K562 (cell line): ENCODE measurements around the gene DNAH9. TPM values are rescaled to one million over a fixed set of nuclear protein-coding genes. Genes with fewer than 3 reads are reported as not detected.
A peak's percentile ranks its signal among the peaks of the same experiment; 100 is the strongest.

Experiments
- ATAC-seq: fragments of 200-7000 bp; cut with Tn5 transposase; 3 replicates; pipeline ENCODE4 v1.9.1; 2020; ENCODE audit warnings: moderate library complexity
- BruUV-seq: library from RNA; stranded (reverse); fragments of 400-500 nt; replicated peaks from 2 replicates; lab custom pipeline; 2021; lab: Mats Ljungman, UMichigan
- CTCF ChIA-PET: fragments of 300-600 bp; formaldehyde crosslinking; extraction: SDS; loops from one replicate; lab custom pipeline; 2021; ENCODE audit warnings: low intra/inter-chr PET ratio; lab: Yijun Ruan, JAX
- POLR2A ChIA-PET: fragments of 300-600, 350-650 bp; sonication (Branson Sonifier 250); formaldehyde crosslinking; extraction: SDS; loops from one replicate; lab custom pipeline; 2021; ENCODE audit warnings: antibody characterized with exemption, inconsistent platforms; lab: Yijun Ruan, JAX
- DNase-seq, 4 experiments: peaks; one replicate each; pipeline versions ENCODE4 v3.0.0 to v3.0.0-alpha.2; 2011 to 2018; ENCODE audit warnings: low spot score in 3 of 4, mixed read lengths in 3 of 4; ENCODE audit errors: extremely low read depth in 1 of 4
- FAIRE-seq: peaks from 2 replicates; lab custom pipeline; 2011; peaks lifted over from hg19 to GRCh38; lab: Jason Lieb, UNC
- H2AFZ ChIP-seq: 2 replicates; pipeline ENCODE4 v1.6.0; 2011; ENCODE audit warnings: low read depth, low read length, control low read depth, inconsistent platforms
- H3K27ac ChIP-seq: fragments of 200-600 bp; 3 replicates; pipeline ENCODE4 v1.8.0; 2011; ENCODE audit warnings: low read depth, mild to moderate bottlenecking, control low read depth, inconsistent platforms, low read length, moderate library complexity, mixed read lengths; ENCODE audit errors: extremely low read depth
- H3K27me3 ChIP-seq, 2 experiments: fragments of 300-600 bp in 1 of 2; 2 replicates in 1 of 2; 3 replicates in 1 of 2; pipeline versions ENCODE4 v1.6.0 to v1.8.0; 2011; ENCODE audit warnings: inconsistent platforms in 2 of 2, low read length in 2 of 2, mild to moderate bottlenecking in 1 of 2, mixed read lengths in 1 of 2, moderate library complexity in 1 of 2; ENCODE audit not compliant: control insufficient read depth in 2 of 2, insufficient read depth in 2 of 2
- H3K36me3 ChIP-seq: fragments of 300-600 bp; 3 replicates; pipeline ENCODE4 v1.8.0; 2011; ENCODE audit warnings: mild to moderate bottlenecking, low read length, inconsistent platforms; ENCODE audit not compliant: control insufficient read depth, insufficient read depth
- H3K4me1 ChIP-seq, 2 experiments: fragments of 200-600 bp in 1 of 2; replicated peaks in 1 of 2; 2 replicates in 1 of 2; 3 replicates in 1 of 2; pipeline versions ENCODE4 v1.5.1 to v1.8.0; 2011; ENCODE audit warnings: inconsistent platforms in 2 of 2, low read length in 2 of 2, mild to moderate bottlenecking in 1 of 2, mixed read lengths in 1 of 2, moderate library complexity in 1 of 2; ENCODE audit not compliant: control insufficient read depth in 2 of 2, insufficient read depth in 2 of 2
- H3K4me2 ChIP-seq: 2 replicates; pipeline ENCODE4 v1.6.1; 2011; ENCODE audit warnings: low read length, control low read depth, inconsistent platforms, mixed read lengths; ENCODE audit not compliant: insufficient read depth
- H3K4me3 ChIP-seq: fragments of 200-600 bp; sonication (generic), shearing (Covaris generic); 2 replicates; pipeline ENCODE4 v1.5.1; 2016; ENCODE audit warnings: control low read depth, inconsistent platforms
- H3K79me2 ChIP-seq: fragments of 200-600 bp; 3 replicates; pipeline ENCODE4 v1.8.0; 2011; ENCODE audit warnings: low read length, inconsistent platforms; ENCODE audit not compliant: control insufficient read depth, insufficient read depth
- H3K9ac ChIP-seq, 2 experiments: 2 replicates each; pipeline versions ENCODE4 v1.6.0 to v1.6.1; 2011; ENCODE audit warnings: low read depth in 2 of 2, low read length in 2 of 2, control low read depth in 1 of 2, inconsistent platforms in 1 of 2, mild to moderate bottlenecking in 1 of 2, mixed read lengths in 1 of 2; ENCODE audit not compliant: insufficient read depth in 1 of 2
- H3K9me1 ChIP-seq: one replicate; pipeline ENCODE4 v1.6.0; 2011; ENCODE audit warnings: inconsistent platforms, mild to moderate bottlenecking, low read length, moderate library complexity; ENCODE audit not compliant: control insufficient read depth, insufficient read depth
- H3K9me3 ChIP-seq: replicated peaks from 2 replicates; pipeline ENCODE4 v1.5.1; 2011; ENCODE audit warnings: low read depth, low read length, inconsistent platforms; ENCODE audit not compliant: control insufficient read depth, insufficient read depth
- H4K20me1 ChIP-seq: replicated peaks from 2 replicates; pipeline ENCODE4 v1.6.1; 2011; ENCODE audit warnings: low read length, inconsistent platforms, mixed read lengths; ENCODE audit not compliant: control insufficient read depth, insufficient read depth
- WGBS: fragments of 100-300 bp; shearing (Covaris generic); methylation state at CpG from one replicate; pipeline ENCODE4 v1.1.6; 2016; ENCODE audit warnings: low coverage, mixed read lengths; ENCODE audit not compliant: insufficient coverage; ENCODE audit errors: missing lambda C conversion rate; 5-methylcytosine and 5-hydroxymethylcytosine counted together
- in situ Hi-C: fragments of 300-500 bp; cut with MboI; formaldehyde crosslinking; loops from 4 replicates; pipeline ENCODE4 v1.15.0; 2018; ENCODE audit warnings: inconsistent platforms, mixed read lengths
- intact Hi-C: fragments of 100-400 bp; cut with micrococcal nuclease; formaldehyde crosslinking; loops from 2 replicates; pipeline ENCODE4 v1.14.2; 2022
- polyA plus RNA-seq, 8 experiments: library from polyadenylated mRNA; depleted of rRNA in 4 of 8; stranded (reverse) in 5 of 8; unstranded in 3 of 8; fragments of >200 nt; fragmentation: Nextera tagmentation in 2 of 8; fragmentation: Illumina TruSeq in 1 of 8; extraction: Ambion mirVana in 2 of 8; extraction: Trizol in 1 of 8; gene quantifications; 2 replicates each; pipeline versions ENCODE4 v1.2.1 to v1.2.3, GENCODE V29; 2011 to 2014; ENCODE audit warnings: inconsistent platforms in 1 of 8, missing spikeins in 1 of 8
- total RNA-seq, 7 experiments: library from RNA; depleted of rRNA in 6 of 7; stranded (reverse); fragments of >200 nt in 6 of 7; fragmentation: Illumina TruSeq in 2 of 7; extraction: Trizol in 2 of 7; gene quantifications; 2 replicates each; pipeline versions ENCODE4 v1.2.1 to v1.2.3, GENCODE V29; 2011 to 2021; ENCODE audit warnings: low replicate concordance in 1 of 7
- TF ChIP-seq, protein P1 (sequence below), 2 experiments: fragments of 450-650 bp in 1 of 2; sonication (generic) in 1 of 2; formaldehyde crosslinking in 1 of 2; IDR thresholded peaks; 2 replicates each; pipeline versions ENCODE4 v1.7.1 to v1.9.0; 2016 to 2022; ENCODE audit warnings: inconsistent platforms in 1 of 2, mild to moderate bottlenecking in 1 of 2, missing genetic modification reagents in 1 of 2
- TF ChIP-seq, protein P2 (sequence below): fragments of 250-450 bp; sonication (Bioruptor Pico); IDR thresholded peaks from 2 replicates; pipeline ENCODE4 v1.4.0; 2020

The DNAH9 gene
- total and polyA plus RNA-seq, 9 of the 15 experiments (the other 6 are each of a cell fraction or from before 2014, with no cell fraction given): not detected

DNA sequence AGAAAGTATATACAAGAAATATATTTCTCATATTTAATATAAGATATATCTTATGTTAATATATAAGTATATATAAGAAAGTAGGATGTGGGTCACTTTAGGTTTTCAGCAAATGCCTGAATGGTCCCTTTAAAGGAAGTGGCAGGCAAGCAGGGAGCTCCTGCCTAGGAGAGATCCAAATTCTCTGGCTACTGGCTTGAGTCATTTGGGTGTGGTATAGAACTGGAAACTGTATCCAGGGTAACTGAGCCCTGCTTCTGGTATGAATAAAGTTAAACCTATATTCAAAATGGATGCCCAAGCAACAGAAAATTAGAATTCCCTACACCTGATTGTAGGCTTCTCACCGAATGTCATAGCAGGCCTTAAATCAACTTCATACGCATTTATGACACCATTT, 254.6 kb downstream of the DNAH9 start:
- H3K4me3 ChIP-seq: no peak overlapping the region
- H3K27me3 ChIP-seq: peaks cover 0 to 5% of the 10 kb centered on the region in 2 experiments; a peak in 1 of 5 replicates
- no peaks in the 10 kb centered on the region for H3K79me2 ChIP-seq
- ATAC-seq: no peak
- H3K9ac ChIP-seq: no peak overlapping the region
- no peaks in the 10 kb centered on the region for H3K4me1 ChIP-seq
- no peaks in the 10 kb centered on the region for H4K20me1 ChIP-seq
- 17% methylated on average over 2 of the region's 2 CpGs for WGBS
- H3K9me3 ChIP-seq: no peaks in the 10 kb centered on the region
- no peak overlapping the region; the same call in 1 of the 2 replicates for H2AFZ ChIP-seq
- DNase-seq: no peak
- no peak overlapping the region for H3K27ac ChIP-seq
- H3K4me2 ChIP-seq: no peak overlapping the region
- BruUV-seq: no TSS peak
- no peaks in the 10 kb centered on the region for H3K36me3 ChIP-seq
- TF ChIP-seq, protein P1, sequence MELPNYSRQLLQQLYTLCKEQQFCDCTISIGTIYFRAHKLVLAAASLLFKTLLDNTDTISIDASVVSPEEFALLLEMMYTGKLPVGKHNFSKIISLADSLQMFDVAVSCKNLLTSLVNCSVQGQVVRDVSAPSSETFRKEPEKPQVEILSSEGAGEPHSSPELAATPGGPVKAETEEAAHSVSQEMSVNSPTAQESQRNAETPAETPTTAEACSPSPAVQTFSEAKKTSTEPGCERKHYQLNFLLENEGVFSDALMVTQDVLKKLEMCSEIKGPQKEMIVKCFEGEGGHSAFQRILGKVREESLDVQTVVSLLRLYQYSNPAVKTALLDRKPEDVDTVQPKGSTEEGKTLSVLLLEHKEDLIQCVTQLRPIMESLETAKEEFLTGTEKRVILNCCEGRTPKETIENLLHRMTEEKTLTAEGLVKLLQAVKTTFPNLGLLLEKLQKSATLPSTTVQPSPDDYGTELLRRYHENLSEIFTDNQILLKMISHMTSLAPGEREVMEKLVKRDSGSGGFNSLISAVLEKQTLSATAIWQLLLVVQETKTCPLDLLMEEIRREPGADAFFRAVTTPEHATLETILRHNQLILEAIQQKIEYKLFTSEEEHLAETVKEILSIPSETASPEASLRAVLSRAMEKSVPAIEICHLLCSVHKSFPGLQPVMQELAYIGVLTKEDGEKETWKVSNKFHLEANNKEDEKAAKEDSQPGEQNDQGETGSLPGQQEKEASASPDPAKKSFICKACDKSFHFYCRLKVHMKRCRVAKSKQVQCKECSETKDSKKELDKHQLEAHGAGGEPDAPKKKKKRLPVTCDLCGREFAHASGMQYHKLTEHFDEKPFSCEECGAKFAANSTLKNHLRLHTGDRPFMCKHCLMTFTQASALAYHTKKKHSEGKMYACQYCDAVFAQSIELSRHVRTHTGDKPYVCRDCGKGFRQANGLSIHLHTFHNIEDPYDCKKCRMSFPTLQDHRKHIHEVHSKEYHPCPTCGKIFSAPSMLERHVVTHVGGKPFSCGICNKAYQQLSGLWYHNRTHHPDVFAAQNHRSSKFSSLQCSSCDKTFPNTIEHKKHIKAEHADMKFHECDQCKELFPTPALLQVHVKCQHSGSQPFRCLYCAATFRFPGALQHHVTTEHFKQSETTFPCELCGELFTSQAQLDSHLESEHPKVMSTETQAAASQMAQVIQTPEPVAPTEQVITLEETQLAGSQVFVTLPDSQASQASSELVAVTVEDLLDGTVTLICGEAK (IDR thresholded peaks at IDR 0.05): 0 out of 2 replicates have a peak, but pooled peaks have one; percentile 28
- TF ChIP-seq, protein P1 (CRISPR knock-in tag; IDR thresholded peaks at IDR 0.05): no peak
- TF ChIP-seq, protein P2, sequence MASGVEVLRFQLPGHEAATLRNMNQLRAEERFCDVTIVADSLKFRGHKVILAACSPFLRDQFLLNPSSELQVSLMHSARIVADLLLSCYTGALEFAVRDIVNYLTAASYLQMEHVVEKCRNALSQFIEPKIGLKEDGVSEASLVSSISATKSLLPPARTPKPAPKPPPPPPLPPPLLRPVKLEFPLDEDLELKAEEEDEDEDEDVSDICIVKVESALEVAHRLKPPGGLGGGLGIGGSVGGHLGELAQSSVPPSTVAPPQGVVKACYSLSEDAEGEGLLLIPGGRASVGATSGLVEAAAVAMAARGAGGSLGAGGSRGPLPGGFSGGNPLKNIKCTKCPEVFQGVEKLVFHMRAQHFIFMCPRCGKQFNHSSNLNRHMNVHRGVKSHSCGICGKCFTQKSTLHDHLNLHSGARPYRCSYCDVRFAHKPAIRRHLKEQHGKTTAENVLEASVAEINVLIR: no peak
- ChIA-PET POLR2A (no interaction called here), CTCF (no interaction called here)
- H3K9me1 ChIP-seq: no peaks in the 10 kb centered on the region
- in situ Hi-C loops (no loop called here), intact Hi-C loops (no loop called here)
- FAIRE-seq: no peak
